Skeletal muscle satellite cell (primary cell): Measurements from ENCODE around the gene NISCH.

Experiments
- H3K27me3 ChIP-seq: 2 replicates; pipeline ENCODE4 v1.7.0; 2013; ENCODE audit warnings: low read length; ENCODE audit not compliant: control insufficient read depth, insufficient read depth
- H3K36me3 ChIP-seq: 2 replicates; pipeline ENCODE4 v1.7.0; 2013; ENCODE audit warnings: mild to moderate bottlenecking, control low read depth, low read length; ENCODE audit not compliant: insufficient read depth
- H3K4me1 ChIP-seq: 2 replicates; pipeline ENCODE4 v1.7.0; 2013; ENCODE audit warnings: low read length; ENCODE audit not compliant: control insufficient read depth, insufficient read depth
- H3K4me2 ChIP-seq: 2 replicates; pipeline ENCODE4 v1.7.0; 2013; ENCODE audit warnings: mild to moderate bottlenecking, low read length
- H3K4me3 ChIP-seq: 2 replicates; pipeline ENCODE4 v1.7.0; 2013; ENCODE audit warnings: low read length
- H3K9ac ChIP-seq: 2 replicates; pipeline ENCODE4 v1.7.0; 2013; ENCODE audit warnings: mild to moderate bottlenecking, low read depth, low read length, moderate library complexity
- H3K9me3 ChIP-seq: replicated peaks from 2 replicates; pipeline ENCODE4 v1.7.0; 2013; ENCODE audit warnings: mild to moderate bottlenecking, control low read depth, low read length

NISCH gene

DNA sequence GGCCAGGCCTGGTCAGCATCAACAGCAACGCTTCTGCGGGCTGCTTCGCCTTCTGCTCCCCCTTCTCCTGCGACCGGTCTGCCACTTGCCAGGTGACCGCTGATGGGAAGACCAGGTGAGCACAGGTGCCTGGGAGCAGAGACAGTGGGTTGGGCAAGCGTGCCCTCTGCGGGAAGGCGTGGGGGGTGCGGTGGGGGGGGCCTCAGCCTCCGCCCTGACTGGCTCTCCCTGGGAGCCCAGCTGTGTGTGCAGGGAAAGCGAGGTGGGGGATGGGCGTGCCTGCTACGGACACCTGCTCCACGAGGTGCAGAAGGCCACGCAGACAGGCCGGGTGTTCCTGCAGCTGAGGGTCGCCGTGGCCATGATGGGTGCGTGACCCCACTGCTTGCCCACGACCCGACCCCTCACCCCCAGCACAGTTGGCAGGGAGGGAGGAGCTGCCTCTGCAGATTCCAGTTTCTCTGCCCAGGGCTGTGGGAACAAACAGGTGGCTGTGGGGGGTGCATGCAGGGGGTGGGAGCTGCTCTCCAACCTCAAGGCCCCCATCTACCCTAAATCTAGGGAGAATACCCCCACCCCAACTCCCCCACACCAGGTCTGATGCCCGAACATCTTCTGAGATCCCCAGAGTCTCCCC, 48.5 kb downstream of the NISCH start:
- peaks cover 5% of the 10 kb centered on the region for H3K27me3 ChIP-seq
- no peaks in the 10 kb centered on the region for H3K36me3 ChIP-seq
- H3K9ac ChIP-seq, result no peak overlapping the region
- no peaks in the 10 kb centered on the region for H3K9me3 ChIP-seq
- H3K4me1 ChIP-seq, result peaks cover 18% of the 10 kb centered on the region
- H3K4me3 ChIP-seq, result no peak overlapping the region
- no peak overlapping the region for H3K4me2 ChIP-seq

GRCh38 chr3:52504977-52505376, 49.6 kb downstream of the NISCH start:
- H3K9ac ChIP-seq, result no peak overlapping the region
- H3K4me3 ChIP-seq, result no peak overlapping the region
- no peak overlapping the region for H3K4me2 ChIP-seq
- peaks cover 14% of the 10 kb centered on the region for H3K4me1 ChIP-seq
- peaks cover 9% of the 10 kb centered on the region for H3K27me3 ChIP-seq
- no peaks in the 10 kb centered on the region for H3K36me3 ChIP-seq
- no peaks in the 10 kb centered on the region for H3K9me3 ChIP-seq

- no peak overlapping the region for H3K9ac ChIP-seq
- H3K9me3 ChIP-seq, result no peaks in the 10 kb centered on the region
- peaks cover 22% of the 10 kb centered on the region for H3K27me3 ChIP-seq
- no peak overlapping the region for H3K4me2 ChIP-seq
- H3K36me3 ChIP-seq, result no peaks in the 10 kb centered on the region
- H3K4me1 ChIP-seq, result peaks cover 14% of the 10 kb centered on the region
- H3K4me3 ChIP-seq, result no peak overlapping the region
These were observed 51.0 kb downstream of the NISCH start for GRCh38 chr3:52506266-52506966.

GRCh38 chr3:52507359-52507758, 52.0 kb downstream of the NISCH start:
- peaks cover 14% of the 10 kb centered on the region for H3K4me1 ChIP-seq
- H3K9me3 ChIP-seq, result no peaks in the 10 kb centered on the region
- H3K9ac ChIP-seq, result no peak overlapping the region
- H3K4me3 ChIP-seq, result no peak overlapping the region
- H3K4me2 ChIP-seq, result peak overlapping the region; percentile 54
- peaks cover 32% of the 10 kb centered on the region for H3K27me3 ChIP-seq
- H3K36me3 ChIP-seq, result no peaks in the 10 kb centered on the region

GRCh38 chr3:52509753-52510328, 54.4 kb downstream of the NISCH start:
- Histone ChIP-seq H3K27me3 (peaks cover 43% of the 10 kb centered on the region), H3K4me3 (no peak overlapping the region), H3K9me3 (no peaks in the 10 kb centered on the region), H3K4me2 (no peak overlapping the region), H3K4me1 (peaks cover 14% of the 10 kb centered on the region), H3K9ac (no peak overlapping the region), H3K36me3 (no peaks in the 10 kb centered on the region)

DNA sequence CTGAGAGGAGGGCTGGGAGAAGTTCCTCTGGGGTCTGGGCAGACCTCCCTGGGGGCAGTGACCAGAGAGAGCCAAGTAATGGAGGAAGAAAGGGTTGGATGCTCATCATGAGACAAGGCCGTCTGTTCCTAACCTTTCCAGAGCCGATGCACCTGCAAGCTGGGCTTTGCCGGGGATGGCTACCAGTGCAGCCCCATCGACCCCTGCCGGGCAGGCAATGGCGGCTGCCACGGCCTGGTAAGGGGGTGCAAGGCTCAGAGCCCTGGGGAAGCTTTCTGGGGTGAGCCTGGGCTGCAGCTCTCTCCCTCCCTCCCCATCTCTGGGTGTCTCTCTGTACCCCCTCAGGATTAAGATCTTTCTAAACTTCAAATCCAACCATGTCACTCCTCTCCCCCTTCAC, 56.1 kb downstream of the NISCH start:
- Histone ChIP-seq H3K9ac (no peak overlapping the region), H3K4me3 (no peak overlapping the region), H3K9me3 (no peaks in the 10 kb centered on the region), H3K4me1 (peaks cover 14% of the 10 kb centered on the region), H3K27me3 (peaks cover 51% of the 10 kb centered on the region), H3K36me3 (no peaks in the 10 kb centered on the region), H3K4me2 (no peak overlapping the region)

- Histone ChIP-seq H3K4me1 (peaks cover 8% of the 10 kb centered on the region), H3K27me3 (peaks cover 51% of the 10 kb centered on the region), H3K4me2 (no peak overlapping the region), H3K9ac (no peak overlapping the region), H3K9me3 (no peaks in the 10 kb centered on the region), H3K4me3 (no peak overlapping the region), H3K36me3 (no peaks in the 10 kb centered on the region)
These were observed 56.7 kb downstream of the NISCH start for GRCh38 chr3:52512105-52512504.

DNA sequence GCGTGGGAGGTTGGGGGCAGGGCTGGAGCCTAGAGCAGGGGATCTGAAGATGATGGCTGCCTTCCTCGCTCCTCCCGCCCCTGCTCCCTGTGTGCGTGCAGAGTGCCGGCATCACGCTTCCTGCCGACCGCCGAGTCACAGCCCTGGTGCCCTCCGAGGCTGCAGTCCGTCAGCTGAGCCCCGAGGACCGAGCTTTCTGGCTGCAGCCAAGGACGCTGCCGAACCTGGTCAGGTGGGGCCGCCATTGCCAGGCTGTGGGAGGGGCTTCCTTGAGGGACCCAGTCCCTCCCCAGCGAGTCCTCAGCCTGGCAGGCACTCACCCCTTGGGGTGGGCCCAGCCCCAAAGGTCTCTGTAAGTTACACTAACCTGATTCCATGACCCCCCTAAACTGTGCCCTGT, 57.3 kb downstream of the NISCH start:
- H3K27me3 ChIP-seq, result peaks cover 51% of the 10 kb centered on the region
- H3K4me2 ChIP-seq, result no peak overlapping the region
- H3K4me3 ChIP-seq, result no peak overlapping the region
- H3K9me3 ChIP-seq, result no peaks in the 10 kb centered on the region
- H3K4me1 ChIP-seq, result peaks cover 2% of the 10 kb centered on the region
- no peak overlapping the region for H3K9ac ChIP-seq
- no peaks in the 10 kb centered on the region for H3K36me3 ChIP-seq

DNA sequence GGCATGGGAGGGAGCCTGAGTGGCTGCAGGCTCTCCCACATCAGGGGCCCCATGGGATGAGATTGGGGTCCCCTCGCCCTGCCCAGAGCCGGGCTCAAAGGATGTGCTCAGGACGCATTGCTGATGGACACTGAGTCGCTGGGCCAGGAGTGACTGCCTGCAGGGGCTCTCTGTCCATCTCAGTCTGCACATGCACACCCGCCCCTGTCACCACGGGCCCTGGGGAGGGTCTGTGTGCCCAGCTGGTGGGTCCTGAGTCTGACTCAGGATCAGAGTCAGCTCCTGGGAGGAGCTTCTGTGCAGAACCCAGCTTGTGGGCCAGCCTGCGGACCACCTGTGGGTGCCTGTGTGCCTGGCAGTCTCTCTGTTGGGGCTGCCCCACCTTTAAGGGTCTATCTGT, 57.9 kb downstream of the NISCH start:
- Histone ChIP-seq H3K27me3 (peaks cover 51% of the 10 kb centered on the region), H3K36me3 (no peaks in the 10 kb centered on the region), H3K4me3 (no peak overlapping the region), H3K9ac (no peak overlapping the region), H3K4me2 (no peak overlapping the region), H3K4me1 (no peaks in the 10 kb centered on the region), H3K9me3 (no peaks in the 10 kb centered on the region)

DNA sequence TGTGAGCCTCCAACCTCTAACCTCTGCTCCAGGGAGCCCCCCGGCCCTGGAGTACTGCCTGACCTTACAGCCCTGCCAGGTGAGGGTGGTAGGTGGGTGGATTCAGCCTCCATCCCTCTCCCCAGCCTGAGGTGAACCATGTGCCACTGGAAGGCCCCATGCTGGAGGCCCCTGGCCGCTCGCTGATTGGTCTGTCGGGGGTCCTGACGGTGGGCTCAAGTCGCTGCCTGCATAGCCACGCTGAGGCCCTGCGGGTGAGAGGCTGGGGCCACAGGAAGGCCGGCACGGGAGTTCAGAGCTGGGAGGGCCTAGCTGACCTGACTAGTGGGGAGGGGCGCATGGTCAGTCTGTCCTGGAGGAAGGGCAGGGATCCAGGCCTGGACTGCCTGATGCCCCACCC, 59.2 kb downstream of the NISCH start:
- no peak overlapping the region for H3K4me3 ChIP-seq
- H3K9ac ChIP-seq, result no peak overlapping the region
- no peaks in the 10 kb centered on the region for H3K9me3 ChIP-seq
- H3K27me3 ChIP-seq, result peaks cover 51% of the 10 kb centered on the region
- H3K4me1 ChIP-seq, result peaks cover 3% of the 10 kb centered on the region
- H3K4me2 ChIP-seq, result no peak overlapping the region
- no peaks in the 10 kb centered on the region for H3K36me3 ChIP-seq

- Histone ChIP-seq H3K9me3 (no peaks in the 10 kb centered on the region), H3K27me3 (peaks cover 47% of the 10 kb centered on the region), H3K4me3 (no peak overlapping the region), H3K36me3 (no peaks in the 10 kb centered on the region), H3K4me1 (peaks cover 3% of the 10 kb centered on the region), H3K9ac (no peak overlapping the region), H3K4me2 (no peak overlapping the region)
These were observed 59.8 kb downstream of the NISCH start for GRCh38 chr3:52515192-52515591.
